GM18907 (cell line): Measurements from ENCODE around the gene CYB5RL.

ENCODE experiments used
- ATAC-seq: cut with Tn5 transposase; IDR thresholded peaks from one replicate; pipeline ENCODE4 v1.9.1; 2021; ENCODE audit warnings: mild to moderate bottlenecking, moderate library complexity; ENCODE audit not compliant: unreplicated experiment

The CYB5RL gene

DNA sequence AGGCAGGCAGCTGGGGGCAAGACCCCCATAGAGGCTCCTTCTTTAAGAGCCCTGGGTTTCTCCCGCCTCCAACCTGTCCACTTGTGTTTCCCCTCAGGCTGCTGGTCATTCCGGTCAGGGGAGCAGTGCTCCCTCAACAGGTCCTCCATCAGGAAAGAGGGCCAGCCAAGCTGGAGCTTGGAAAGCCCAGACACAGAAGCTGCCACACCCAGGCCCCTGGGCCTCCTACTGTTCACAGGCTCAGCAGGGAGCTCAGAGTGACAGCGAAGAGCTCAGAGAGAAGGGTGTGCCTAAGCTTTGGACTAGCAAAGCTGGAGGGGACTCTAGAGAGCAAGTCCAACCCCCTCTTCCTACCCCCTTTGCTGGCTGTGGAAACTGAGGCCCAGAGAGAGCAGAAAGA lies 36.8 kb downstream of the CYB5RL start:
- no peak for ATAC-seq

DNA sequence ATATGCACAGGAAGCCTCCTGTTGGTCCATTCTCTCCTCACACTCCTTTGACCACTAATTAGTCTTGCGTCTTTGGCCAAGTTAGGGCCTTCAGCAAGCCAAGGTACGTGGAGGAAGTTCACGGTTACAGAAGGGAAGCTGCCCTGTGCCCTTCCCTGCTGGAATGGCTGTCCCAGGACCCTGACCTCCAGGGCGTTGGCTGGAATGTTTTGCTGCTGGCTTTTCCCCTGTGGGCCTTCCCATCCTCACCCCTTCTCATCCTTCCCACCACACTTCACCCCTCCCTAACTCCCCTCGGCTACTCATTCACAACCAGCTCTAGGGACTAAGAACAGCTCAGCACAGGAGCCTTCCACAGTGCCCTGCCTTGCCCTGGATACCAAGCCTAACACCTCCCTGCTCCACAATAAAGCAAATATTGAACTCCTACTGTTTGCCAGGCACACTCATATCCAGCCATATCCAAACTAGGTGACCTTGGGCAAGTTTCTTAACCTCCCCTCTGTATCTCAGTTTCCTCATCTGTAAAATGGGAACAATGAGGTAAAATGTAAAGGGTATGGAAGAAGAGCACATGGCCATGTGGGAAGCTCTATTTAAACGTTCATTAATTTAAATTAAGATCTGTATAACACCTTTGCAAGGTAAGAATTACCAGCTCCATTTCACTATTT lies 38.2 kb downstream of the CYB5RL start:
- no peak for ATAC-seq

DNA sequence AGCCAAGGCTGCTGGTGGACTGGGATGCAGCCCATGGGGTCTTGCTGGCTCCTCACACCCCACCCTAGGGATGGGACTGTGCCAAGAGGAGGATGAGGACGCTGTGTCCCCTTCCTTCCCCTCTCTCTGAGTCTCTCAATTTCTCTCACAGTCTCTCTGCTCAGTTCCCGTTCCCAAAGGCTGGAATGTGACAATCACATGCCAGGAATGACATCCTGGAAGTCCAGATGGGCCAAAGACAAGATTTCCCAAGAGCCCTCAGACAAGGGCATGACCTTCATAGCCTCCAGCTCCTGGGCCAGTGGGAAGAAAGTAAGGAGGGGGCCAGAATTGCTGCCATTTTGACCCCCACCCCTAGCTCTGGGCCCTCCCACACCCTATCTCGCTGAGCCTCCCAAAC lies 39.5 kb downstream of the CYB5RL start:
- no peak for ATAC-seq

DNA sequence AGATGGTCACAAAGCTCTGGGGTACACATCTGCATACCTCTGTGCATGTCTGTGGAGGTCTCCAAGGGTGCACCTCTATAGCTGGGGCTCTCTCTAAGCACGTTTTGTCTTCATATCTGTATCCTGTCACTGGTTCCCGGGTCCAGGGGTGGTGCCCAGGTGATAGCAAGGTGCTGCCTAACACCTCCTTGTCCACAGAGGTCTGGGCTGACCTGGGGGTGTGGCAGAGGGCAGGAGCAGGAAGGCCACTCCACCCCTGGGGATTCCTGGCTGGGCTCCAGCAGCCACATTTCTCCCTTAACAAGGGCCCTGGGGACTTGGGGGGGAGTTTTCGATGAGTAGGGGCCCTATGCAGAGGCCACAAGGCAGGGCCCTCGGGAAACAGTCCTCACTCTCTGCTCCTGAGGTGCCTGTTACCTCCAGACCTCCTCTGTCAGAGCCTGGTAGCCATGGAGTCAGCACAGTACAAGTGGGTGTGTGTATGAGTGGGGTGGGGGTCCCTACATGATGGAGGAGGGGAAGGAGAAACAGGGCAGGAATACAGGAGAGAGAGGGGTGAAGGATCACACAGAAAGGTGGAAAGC lies 40.0 kb downstream of the CYB5RL start:
- ATAC-seq: no peak

DNA sequence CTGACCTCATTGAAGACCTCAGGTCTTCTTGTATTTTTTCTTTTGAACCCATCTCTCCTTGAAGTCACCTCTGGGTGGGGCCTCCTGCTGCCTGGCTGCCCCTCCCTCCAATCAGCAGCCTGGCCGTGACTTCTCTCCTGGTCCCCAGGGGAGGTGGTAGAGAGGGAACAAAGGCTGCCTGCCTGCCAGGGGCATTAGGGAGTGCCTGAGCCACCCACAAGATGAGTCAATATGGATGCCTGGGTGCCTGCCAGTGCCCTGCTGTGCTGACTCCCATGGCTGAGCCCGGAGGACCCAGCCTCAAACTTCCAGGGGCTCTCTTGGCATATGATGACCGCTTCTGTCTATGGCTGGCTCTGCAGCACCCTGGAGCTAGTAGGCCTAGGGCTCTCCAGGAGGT lies 41.8 kb downstream of the CYB5RL start:
- no peak for ATAC-seq

DNA sequence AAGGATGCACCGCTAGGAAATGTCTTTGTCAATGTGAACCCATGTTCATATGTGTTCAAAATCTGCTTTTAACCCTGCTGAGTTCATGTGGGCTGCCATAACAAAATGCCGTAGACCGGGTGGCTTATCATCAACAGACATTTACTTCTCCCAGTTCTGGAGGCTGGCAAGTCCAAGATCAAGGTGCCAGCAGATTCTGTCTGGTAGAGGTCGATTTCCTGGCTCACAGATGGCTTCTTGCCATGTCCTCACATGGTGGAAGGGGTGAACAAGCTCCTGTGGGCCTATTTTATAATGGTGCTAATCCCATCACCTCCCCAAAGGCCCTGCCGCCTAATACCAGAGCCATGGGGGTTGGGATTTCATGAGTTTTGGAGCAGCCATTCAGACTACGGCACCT lies 42.4 kb downstream of the CYB5RL start:
- ATAC-seq: no peak

DNA sequence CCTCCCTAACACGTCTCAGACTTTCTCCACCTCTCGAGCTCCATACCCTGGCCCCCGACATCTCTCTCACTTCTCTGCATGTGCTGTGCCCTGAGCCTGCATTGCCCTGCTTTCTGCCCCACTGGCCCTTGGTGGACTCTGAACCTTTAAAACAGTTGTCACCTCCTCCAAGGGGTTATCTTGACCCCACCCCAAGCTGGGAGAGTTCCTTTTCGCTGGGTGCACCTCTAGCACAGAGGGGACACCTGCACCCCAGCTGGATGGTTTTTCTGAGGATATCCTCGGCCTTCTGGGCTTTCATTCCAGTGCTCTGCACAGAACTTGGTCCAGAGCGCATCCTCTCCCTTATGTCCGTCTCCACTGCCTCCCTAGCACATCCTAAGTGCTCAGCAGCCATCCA lies 42.8 kb downstream of the CYB5RL start:
- no peak for ATAC-seq

DNA sequence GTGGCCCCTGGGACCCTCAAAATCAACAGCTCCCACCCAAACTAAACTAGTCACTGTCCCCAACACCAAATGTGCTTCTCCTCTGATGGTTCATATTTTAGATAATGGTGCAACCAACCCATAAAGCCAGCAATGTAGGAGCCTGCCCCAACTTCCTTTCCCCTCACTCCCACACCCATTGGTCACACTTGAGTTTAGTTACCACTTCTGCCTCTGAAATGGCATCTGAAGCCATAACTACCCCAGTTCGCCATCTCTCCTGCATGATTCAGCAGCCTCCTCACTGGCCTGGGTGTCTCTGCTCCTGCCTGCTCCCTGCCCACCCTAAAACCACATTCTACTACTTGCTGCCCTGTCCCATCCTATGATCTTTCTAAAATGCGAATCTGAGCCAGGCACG lies 43.6 kb downstream of the CYB5RL start:
- no peak for ATAC-seq

DNA sequence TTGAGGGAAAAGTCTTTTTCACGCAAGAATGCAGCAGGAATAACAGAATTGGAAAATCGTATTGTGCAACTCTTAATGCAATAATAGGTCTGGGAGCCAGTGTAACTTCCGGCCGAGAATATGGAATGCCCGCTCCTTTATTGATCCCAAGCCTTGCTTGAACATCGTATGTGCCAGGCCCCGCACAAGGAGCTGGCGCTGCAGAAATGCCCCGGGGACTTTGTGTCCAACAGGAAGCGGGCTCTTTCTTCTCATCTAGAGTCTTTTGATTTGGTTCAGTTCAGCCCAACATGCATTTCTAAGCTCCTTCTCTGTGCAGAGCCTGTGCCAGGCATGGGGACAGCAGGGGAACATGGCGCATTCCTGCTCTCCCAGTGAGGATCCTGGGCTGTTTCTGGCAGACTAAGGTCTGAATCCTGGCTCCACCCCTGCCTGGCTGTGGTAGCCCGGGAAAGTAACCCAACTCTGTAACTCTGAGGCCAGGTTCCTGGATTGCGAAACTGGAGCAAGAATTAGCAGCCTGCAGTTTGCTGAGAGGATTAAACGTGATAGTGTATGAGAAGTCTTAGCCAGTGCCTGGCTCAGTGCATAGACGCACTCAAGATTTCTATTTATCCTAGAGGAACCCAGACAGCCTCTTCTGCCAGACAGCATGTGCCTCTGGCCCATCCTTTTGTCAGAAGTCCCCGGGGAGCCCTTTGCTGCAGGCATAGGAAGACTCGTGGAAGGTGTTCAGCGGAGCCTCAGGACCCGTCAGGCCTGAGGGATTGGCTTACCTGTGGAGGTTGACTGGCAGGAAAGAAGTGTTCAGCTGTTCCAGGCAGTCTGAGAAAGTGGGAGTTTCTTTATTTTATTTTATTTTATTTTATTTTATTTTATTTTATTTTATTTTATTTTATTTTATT lies 46.0 kb downstream of the CYB5RL start:
- ATAC-seq: no peak

DNA sequence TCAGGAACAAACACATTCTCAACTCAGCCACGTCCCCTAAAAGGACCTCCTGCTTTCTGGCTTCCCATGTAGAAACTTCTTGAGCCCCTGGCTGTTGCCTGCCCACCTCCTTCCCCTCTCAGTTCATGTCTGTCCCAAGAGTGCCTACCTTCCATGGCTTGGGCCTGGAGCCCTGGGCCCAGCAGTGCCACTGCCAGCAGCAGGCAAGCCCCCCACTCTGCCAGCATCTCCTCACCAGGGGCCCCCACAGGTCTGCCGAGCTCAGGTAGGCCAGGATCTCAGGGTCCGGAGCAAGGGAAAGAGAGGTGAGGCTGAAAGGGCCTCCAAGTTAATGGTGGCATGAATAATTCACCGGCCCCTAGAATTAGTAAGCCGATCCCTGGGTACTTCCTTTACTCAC lies 47.1 kb downstream of the CYB5RL start, which contains the start of gene CDCP2:
Gene CDCP2 (minus strand): TSS at position 305 of the 400 bp plus-strand sequence. CDS start 78 bp downstream, at position 227.
- no peak for ATAC-seq

DNA sequence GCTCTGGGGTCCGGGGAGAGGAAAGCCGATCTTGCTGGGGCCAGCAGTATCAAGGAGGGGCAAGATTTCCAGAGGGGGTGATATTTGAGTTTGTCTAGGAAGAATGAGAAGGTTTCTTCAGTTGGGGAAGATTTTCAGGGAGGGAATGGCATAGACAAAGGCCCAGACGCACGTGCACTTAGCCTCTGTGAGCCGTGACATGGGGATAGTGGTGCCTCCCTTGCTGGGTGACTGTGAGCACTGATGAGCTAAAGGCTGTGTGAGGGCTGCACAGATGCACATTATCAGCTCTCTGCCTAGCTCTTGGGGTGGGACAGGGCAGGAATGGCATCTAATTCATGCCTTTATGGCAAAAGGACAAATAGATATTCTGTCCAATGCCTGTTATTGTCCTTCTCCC lies 48.8 kb downstream of the CYB5RL start:
- ATAC-seq: no peak
